Measurements from ENCODE around the gene GRIN3B.

GRIN3B gene

DNA sequence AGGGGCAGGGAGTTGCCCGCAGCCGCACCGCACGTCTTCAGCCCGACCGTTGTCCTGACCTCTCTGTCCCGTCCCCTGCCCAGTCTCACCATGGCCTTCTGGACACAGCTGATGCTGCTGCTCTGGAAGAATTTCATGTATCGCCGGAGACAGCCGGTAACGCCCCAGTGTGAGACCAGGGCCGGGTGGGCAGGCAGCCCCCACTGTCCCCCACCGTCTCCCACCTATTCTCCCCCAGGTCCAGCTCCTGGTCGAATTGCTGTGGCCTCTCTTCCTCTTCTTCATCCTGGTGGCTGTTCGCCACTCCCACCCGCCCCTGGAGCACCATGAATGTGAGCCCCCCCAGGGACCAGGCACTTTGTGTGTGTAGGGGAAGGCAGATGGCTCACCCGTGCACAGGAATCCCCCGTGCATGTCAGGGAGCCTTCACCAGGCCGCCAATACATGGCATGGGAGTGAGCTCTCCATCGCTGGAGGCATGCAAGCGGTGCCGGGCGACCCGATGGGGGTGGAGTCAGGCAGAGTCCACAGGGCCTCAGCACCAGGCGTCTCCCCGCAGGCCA, 41.1 kb downstream of the GRIN3B start (continued):
- TF ChIP-seq, protein P1, sequence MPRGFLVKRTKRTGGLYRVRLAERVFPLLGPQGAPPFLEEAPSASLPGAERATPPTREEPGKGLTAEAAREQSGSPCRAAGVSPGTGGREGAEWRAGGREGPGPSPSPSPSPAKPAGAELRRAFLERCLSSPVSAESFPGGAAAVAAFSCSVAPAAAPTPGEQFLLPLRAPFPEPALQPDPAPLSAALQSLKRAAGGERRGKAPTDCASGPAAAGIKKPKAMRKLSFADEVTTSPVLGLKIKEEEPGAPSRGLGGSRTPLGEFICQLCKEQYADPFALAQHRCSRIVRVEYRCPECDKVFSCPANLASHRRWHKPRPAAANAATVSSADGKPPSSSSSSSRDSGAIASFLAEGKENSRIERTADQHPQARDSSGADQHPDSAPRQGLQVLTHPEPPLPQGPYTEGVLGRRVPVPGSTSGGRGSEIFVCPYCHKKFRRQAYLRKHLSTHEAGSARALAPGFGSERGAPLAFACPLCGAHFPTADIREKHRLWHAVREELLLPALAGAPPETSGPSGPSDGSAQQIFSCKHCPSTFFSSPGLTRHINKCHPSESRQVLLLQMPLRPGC (tag by site-specific recombination; IDR thresholded peaks at IDR 0.05): no peak
- no peak for TF ChIP-seq ZNF175 (tag by site-specific recombination; IDR thresholded peaks at IDR 0.05)
- TF ChIP-seq, protein P2, sequence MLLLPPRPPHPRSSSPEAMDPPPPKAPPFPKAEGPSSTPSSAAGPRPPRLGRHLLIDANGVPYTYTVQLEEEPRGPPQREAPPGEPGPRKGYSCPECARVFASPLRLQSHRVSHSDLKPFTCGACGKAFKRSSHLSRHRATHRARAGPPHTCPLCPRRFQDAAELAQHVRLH (tag by site-specific recombination; IDR thresholded peaks at IDR 0.05): peak; percentile 96
- TF ChIP-seq ZBTB7A (tag by site-specific recombination; IDR thresholded peaks at IDR 0.05; ENCODE audit: low read depth): 0 out of 2 replicates have a peak, but pooled peaks have one; percentile 14
- peak; percentile 9; the same call in 1 of the 2 replicates for TF ChIP-seq ZSCAN30 (tag by site-specific recombination; IDR thresholded peaks at IDR 0.05)
- no peak for TF ChIP-seq ZNF211 (tag by site-specific recombination; IDR thresholded peaks at IDR 0.05; ENCODE audit: low read depth)
- TF ChIP-seq, protein P3, sequence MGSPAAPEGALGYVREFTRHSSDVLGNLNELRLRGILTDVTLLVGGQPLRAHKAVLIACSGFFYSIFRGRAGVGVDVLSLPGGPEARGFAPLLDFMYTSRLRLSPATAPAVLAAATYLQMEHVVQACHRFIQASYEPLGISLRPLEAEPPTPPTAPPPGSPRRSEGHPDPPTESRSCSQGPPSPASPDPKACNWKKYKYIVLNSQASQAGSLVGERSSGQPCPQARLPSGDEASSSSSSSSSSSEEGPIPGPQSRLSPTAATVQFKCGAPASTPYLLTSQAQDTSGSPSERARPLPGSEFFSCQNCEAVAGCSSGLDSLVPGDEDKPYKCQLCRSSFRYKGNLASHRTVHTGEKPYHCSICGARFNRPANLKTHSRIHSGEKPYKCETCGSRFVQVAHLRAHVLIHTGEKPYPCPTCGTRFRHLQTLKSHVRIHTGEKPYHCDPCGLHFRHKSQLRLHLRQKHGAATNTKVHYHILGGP (tag by site-specific recombination; IDR thresholded peaks at IDR 0.05): no peak
- TF ChIP-seq ZNF274 (IDR thresholded peaks at IDR 0.05; ENCODE audit: low read length): no peak
- TF ChIP-seq ZNF274 (tag by site-specific recombination; IDR thresholded peaks at IDR 0.05; ENCODE audit: borderline replicate concordance): no peak
- no peak for TF ChIP-seq ZNF394 (tag by site-specific recombination; IDR thresholded peaks at IDR 0.05; ENCODE audit: borderline replicate concordance)
- TF ChIP-seq, protein P4, sequence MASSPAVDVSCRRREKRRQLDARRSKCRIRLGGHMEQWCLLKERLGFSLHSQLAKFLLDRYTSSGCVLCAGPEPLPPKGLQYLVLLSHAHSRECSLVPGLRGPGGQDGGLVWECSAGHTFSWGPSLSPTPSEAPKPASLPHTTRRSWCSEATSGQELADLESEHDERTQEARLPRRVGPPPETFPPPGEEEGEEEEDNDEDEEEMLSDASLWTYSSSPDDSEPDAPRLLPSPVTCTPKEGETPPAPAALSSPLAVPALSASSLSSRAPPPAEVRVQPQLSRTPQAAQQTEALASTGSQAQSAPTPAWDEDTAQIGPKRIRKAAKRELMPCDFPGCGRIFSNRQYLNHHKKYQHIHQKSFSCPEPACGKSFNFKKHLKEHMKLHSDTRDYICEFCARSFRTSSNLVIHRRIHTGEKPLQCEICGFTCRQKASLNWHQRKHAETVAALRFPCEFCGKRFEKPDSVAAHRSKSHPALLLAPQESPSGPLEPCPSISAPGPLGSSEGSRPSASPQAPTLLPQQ (tag by site-specific recombination; IDR thresholded peaks at IDR 0.05): no peak
- TF ChIP-seq ZBTB49 (tag by site-specific recombination; IDR thresholded peaks at IDR 0.05; ENCODE audit: low read depth): no peak
- no peak for TF ChIP-seq ZNF112 (tag by site-specific recombination; IDR thresholded peaks at IDR 0.05)
- TF ChIP-seq, protein P5, sequence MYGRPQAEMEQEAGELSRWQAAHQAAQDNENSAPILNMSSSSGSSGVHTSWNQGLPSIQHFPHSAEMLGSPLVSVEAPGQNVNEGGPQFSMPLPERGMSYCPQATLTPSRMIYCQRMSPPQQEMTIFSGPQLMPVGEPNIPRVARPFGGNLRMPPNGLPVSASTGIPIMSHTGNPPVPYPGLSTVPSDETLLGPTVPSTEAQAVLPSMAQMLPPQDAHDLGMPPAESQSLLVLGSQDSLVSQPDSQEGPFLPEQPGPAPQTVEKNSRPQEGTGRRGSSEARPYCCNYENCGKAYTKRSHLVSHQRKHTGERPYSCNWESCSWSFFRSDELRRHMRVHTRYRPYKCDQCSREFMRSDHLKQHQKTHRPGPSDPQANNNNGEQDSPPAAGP (tag by site-specific recombination; IDR thresholded peaks at IDR 0.05): 0 out of 2 replicates have a peak, but pooled peaks have one; percentile 9
- no peak for TF ChIP-seq KLF16 (tag by site-specific recombination; IDR thresholded peaks at IDR 0.05)
- TF ChIP-seq, protein P6, sequence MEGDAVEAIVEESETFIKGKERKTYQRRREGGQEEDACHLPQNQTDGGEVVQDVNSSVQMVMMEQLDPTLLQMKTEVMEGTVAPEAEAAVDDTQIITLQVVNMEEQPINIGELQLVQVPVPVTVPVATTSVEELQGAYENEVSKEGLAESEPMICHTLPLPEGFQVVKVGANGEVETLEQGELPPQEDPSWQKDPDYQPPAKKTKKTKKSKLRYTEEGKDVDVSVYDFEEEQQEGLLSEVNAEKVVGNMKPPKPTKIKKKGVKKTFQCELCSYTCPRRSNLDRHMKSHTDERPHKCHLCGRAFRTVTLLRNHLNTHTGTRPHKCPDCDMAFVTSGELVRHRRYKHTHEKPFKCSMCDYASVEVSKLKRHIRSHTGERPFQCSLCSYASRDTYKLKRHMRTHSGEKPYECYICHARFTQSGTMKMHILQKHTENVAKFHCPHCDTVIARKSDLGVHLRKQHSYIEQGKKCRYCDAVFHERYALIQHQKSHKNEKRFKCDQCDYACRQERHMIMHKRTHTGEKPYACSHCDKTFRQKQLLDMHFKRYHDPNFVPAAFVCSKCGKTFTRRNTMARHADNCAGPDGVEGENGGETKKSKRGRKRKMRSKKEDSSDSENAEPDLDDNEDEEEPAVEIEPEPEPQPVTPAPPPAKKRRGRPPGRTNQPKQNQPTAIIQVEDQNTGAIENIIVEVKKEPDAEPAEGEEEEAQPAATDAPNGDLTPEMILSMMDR (tag by site-specific recombination; IDR thresholded peaks at IDR 0.05): no peak
